ENCODE data around the gene MEIS1.

- TF ChIP-seq POLR2A (IDR thresholded peaks at IDR 0.05) = no peak
- no peak for TF ChIP-seq CTCF (IDR thresholded peaks at IDR 0.05)
These were observed 137.0 kb downstream of the MEIS1 start for GRCh38 chr2:66571918-66572317.
